ENCODE data around the gene HOXD1. TPM values are rescaled to one million over a fixed set of nuclear protein-coding genes. Genes with fewer than 3 reads are reported as not detected.

The HOXD1 gene
- total and polyA plus RNA-seq, 10 donors: 0.49 to 4.5 (median 1.4) TPM

GRCh38 chr2:176148751-176149421 lies 39.6 kb upstream of the HOXD1 start:
- peaks cover 0 to 25% (median 7%) of the 10 kb centered on the region in 6 donors for H3K4me1 ChIP-seq
- TF ChIP-seq CTCF (IDR thresholded peaks at IDR 0.05 in 8 of 11, conservative IDR thresholded peaks at IDR 0.05 in 3 of 11) (no peak), POLR2A (IDR thresholded peaks at IDR 0.05) (no peak), POLR2AphosphoS5 (IDR thresholded peaks at IDR 0.05) (no peak)
- H3K4me3 ChIP-seq: no peak overlapping the region
- H3K27me3 ChIP-seq (replicated peaks in 1 of 7): peaks cover 0 to 100% (median 64%) of the 10 kb centered on the region in 7 donors
- H3K27ac ChIP-seq: no peak overlapping the region
- no peak for DNase-seq
- no peaks in the 10 kb centered on the region for H3K36me3 ChIP-seq
- H3K9me3 ChIP-seq: no peaks in the 10 kb centered on the region
- 41 to 57% (median 49%) methylated on average over 11 of the region's 11 CpGs for WGBS, 5 donors
- intact Hi-C loops (cut with DNase I; ENCODE audit: low total_unique reads): no loop called here

- DNase-seq: no peak
- WGBS, 5 donors: 30 to 43% (median 33%) methylated on average over 20 to 22 of the region's 22 CpGs
- intact Hi-C loops (cut with DNase I; ENCODE audit: low total_unique reads): no loop called here
These were observed 39.0 kb upstream of the HOXD1 start for GRCh38 chr2:176149481-176149938.

GRCh38 chr2:176149939-176150583 lies 38.4 kb upstream of the HOXD1 start:
- intact Hi-C loops (cut with DNase I; ENCODE audit: low total_unique reads): no loop called here
- TF ChIP-seq POLR2AphosphoS5 (IDR thresholded peaks at IDR 0.05): no peak
- TF ChIP-seq POLR2A (IDR thresholded peaks at IDR 0.05): no peak
- TF ChIP-seq CTCF (IDR thresholded peaks at IDR 0.05 in 8 of 11, conservative IDR thresholded peaks at IDR 0.05 in 3 of 11): no peak
- Histone ChIP-seq H3K9me3 (no peaks in the 10 kb centered on the region), H3K4me1 (peaks cover 0 to 25% (median 7%) of the 10 kb centered on the region in 6 donors), H3K4me3 (no peak overlapping the region), H3K27me3 (replicated peaks in 1 of 7) (peaks cover 0 to 100% (median 74%) of the 10 kb centered on the region in 7 donors), H3K36me3 (no peaks in the 10 kb centered on the region), H3K27ac (no peak overlapping the region)
- 31 to 42% (median 33%) methylated on average over 24 of the region's 24 CpGs for WGBS, 5 donors
- no peak for DNase-seq

More at GRCh38 chr2:176149481-176149938, 39.0 kb upstream of the HOXD1 start:
- Histone ChIP-seq H3K4me1 (peaks cover 0 to 25% (median 7%) of the 10 kb centered on the region in 6 donors), H3K27me3 (replicated peaks in 1 of 7) (peaks cover 0 to 100% (median 70%) of the 10 kb centered on the region in 7 donors), H3K9me3 (no peaks in the 10 kb centered on the region), H3K36me3 (no peaks in the 10 kb centered on the region), H3K27ac (no peak overlapping the region), H3K4me3 (no peak overlapping the region)
- no peak for TF ChIP-seq CTCF (IDR thresholded peaks at IDR 0.05 in 8 of 11, conservative IDR thresholded peaks at IDR 0.05 in 3 of 11)
- TF ChIP-seq POLR2A (IDR thresholded peaks at IDR 0.05): no peak
- no peak for TF ChIP-seq POLR2AphosphoS5 (IDR thresholded peaks at IDR 0.05)
